Right lobe of liver (tissue), 6 donors: ENCODE data around the gene HBG1. TPM values are rescaled to one million over a fixed set of nuclear protein-coding genes. Genes with fewer than 3 reads are reported as not detected.

ENCODE experiments used
- ATAC-seq, 4 donors: fragments of 200-7000 bp; cut with Tn5 transposase; one replicate each; pipeline ENCODE4 v1.9.1; 2020; ENCODE audit warnings: mild to moderate bottlenecking in 4 of 4, moderate library complexity in 4 of 4
- DNase-seq, 3 donors: peaks; one replicate each; pipeline ENCODE4 v3.0.0-alpha.2; 2020
- H3K27ac ChIP-seq, 3 donors: fragments of 200-600 bp; one replicate each; pipeline ENCODE4 v1.8.0; 2022
- H3K27me3 ChIP-seq, 2 donors: fragments of 200-600 bp; one replicate each; pipeline ENCODE4 v1.8.0; 2022
- H3K36me3 ChIP-seq, 4 donors: fragments of 200-600 bp; sonication (generic) in 1 of 4; one replicate each; pipeline versions ENCODE4 v1.5.1 to v1.8.0; 2017 to 2022; ENCODE audit warnings: control low read depth in 1 of 4
- H3K4me1 ChIP-seq, 4 donors: fragments of 200-600 bp; sonication (generic) in 1 of 4; one replicate each; pipeline versions ENCODE4 v1.5.1 to v1.8.0; 2017 to 2022; ENCODE audit warnings: control low read depth in 1 of 4
- H3K4me3 ChIP-seq, 3 donors: fragments of 200-600 bp; one replicate each; pipeline ENCODE4 v1.8.0; 2022
- H3K9me3 ChIP-seq, 4 donors: fragments of 200-600 bp; sonication (generic) in 1 of 4; one replicate each; pipeline versions ENCODE4 v1.5.1 to v1.8.0; 2017 to 2022; ENCODE audit warnings: control low read depth in 1 of 4
- CTCF ChIP-seq, 4 donors: fragments of 200-600 bp in 3 of 4; fragments of 450-650 bp in 1 of 4; IDR thresholded peaks; one replicate each; pipeline versions ENCODE4 v1.5.1 to v1.8.0; 2016 to 2022; ENCODE audit warnings: antibody characterized with exemption in 4 of 4, mild to moderate bottlenecking in 2 of 4
- POLR2A ChIP-seq: fragments of 450-650 bp; IDR thresholded peaks from one replicate; pipeline ENCODE4 v1.6.1; 2017; ENCODE audit warnings: antibody characterized with exemption, mild to moderate bottlenecking
- WGBS: methylation state at CpG from one replicate; pipeline ENCODE4 v1.1.6; 2018; ENCODE audit warnings: low coverage, low lambda C conversion rate; ENCODE audit not compliant: insufficient coverage; ENCODE audit errors: missing lambda C conversion rate; 5-methylcytosine and 5-hydroxymethylcytosine counted together
- intact Hi-C, 2 donors: fragments of 100-400 bp; cut with DNase I; formaldehyde crosslinking; loops; one replicate each; pipeline versions ENCODE4 v1.11.2 to v1.14.1; 2022
- total RNA-seq, 6 experiments: library from RNA; depleted of rRNA in 2 of 6; stranded (reverse); fragments of >200 nt in 2 of 6; fragmentation: NEBNext Ultra II Directional in 3 of 6; extraction: Animal tissue kit (Norgen Biotek cat#: 25700) in 3 of 6; gene quantifications; one replicate each; pipeline versions ENCODE4 v1.1.0 to v1.2.4, GENCODE V29; 2016 to 2023
- donor health status: DM: no; HTN: yes; CAD: no.
- donor health status: DM: no; HTN: no; CAD: no.
- donor health status: DM: no; HTN: no; CAD: no.
- donor health status: DM: no; HTN: yes; CAD: no.
- donor health status: DM: no; HTN: yes; CAD: no.

HBG1 gene
- total RNA-seq, 6 experiments from 2014 or later = not detected

- H3K9me3 ChIP-seq = no peaks in the 10 kb centered on the region
- no peaks in the 10 kb centered on the region for H3K36me3 ChIP-seq
- DNase-seq (peak in 1 of 3 donors; percentile 56), ATAC-seq (peak; percentile 27 to 89 (median 42))
- WGBS = 37% methylated on average over 3 of the region's 3 CpGs
- TF ChIP-seq POLR2A = no peak
- no peak for TF ChIP-seq CTCF (IDR thresholded peaks at IDR 0.05)
- no peaks in the 10 kb centered on the region for H3K27me3 ChIP-seq
- H3K4me1 ChIP-seq = no peaks in the 10 kb centered on the region
- intact Hi-C loops = no loop called here
- H3K27ac ChIP-seq = no peak overlapping the region
- H3K4me3 ChIP-seq = no peak overlapping the region
These were observed 31.0 kb upstream of the HBG1 start for GRCh38 chr11:5280582-5281102.

- TF ChIP-seq POLR2A (no peak), CTCF (IDR thresholded peaks at IDR 0.05) (no peak)
- Histone ChIP-seq H3K9me3 (no peaks in the 10 kb centered on the region), H3K4me3 (no peak overlapping the region), H3K4me1 (no peaks in the 10 kb centered on the region), H3K27ac (no peak overlapping the region), H3K36me3 (no peaks in the 10 kb centered on the region), H3K27me3 (no peaks in the 10 kb centered on the region)
- WGBS = 64% methylated on average over 4 of the region's 4 CpGs
- intact Hi-C loops = no loop called here
- DNase-seq (no peak), ATAC-seq (no peak)
These were observed 29.9 kb upstream of the HBG1 start for GRCh38 chr11:5279471-5280090.

GRCh38 chr11:5277807-5278382 is 28.2 kb upstream of the HBG1 start:
- intact Hi-C loops = no loop called here
- 69% methylated on average over 1 of the region's 1 CpG for WGBS
- no peak for DNase-seq

GRCh38 chr11:5276697-5277096 is 27.0 kb upstream of the HBG1 start:
- H3K27ac ChIP-seq = no peak overlapping the region
- WGBS = 79% methylated on average over 2 of the region's 2 CpGs
- no peak overlapping the region for H3K4me3 ChIP-seq
- H3K27me3 ChIP-seq = no peaks in the 10 kb centered on the region
- H3K9me3 ChIP-seq = no peaks in the 10 kb centered on the region
- H3K36me3 ChIP-seq = no peaks in the 10 kb centered on the region
- H3K4me1 ChIP-seq = no peaks in the 10 kb centered on the region
- intact Hi-C loops = no loop called here
- no peak for ATAC-seq
- no peak for DNase-seq
- no peak for TF ChIP-seq POLR2A
- no peak for TF ChIP-seq CTCF (IDR thresholded peaks at IDR 0.05)

More at GRCh38 chr11:5277807-5278382, 28.2 kb upstream of the HBG1 start:
- Histone ChIP-seq H3K4me3 (no peak overlapping the region), H3K9me3 (no peaks in the 10 kb centered on the region), H3K4me1 (no peaks in the 10 kb centered on the region), H3K36me3 (no peaks in the 10 kb centered on the region), H3K27me3 (no peaks in the 10 kb centered on the region), H3K27ac (no peak overlapping the region)
- TF ChIP-seq CTCF (IDR thresholded peaks at IDR 0.05) = no peak
- ATAC-seq = no peak
